Nephron progenitor cell (in vitro differentiated cells): ENCODE data around the gene ZFP62.

Source experiments
- DNase-seq: peaks from one replicate; pipeline ENCODE4 v3.0.0; 2021
- H3K27ac Mint-ChIP-seq: 2 replicates; pipeline ENCODE4 v1.8.0; 2021; ENCODE audit warnings: mild to moderate bottlenecking, moderate library complexity, mixed read lengths
- H3K27me3 Mint-ChIP-seq: 2 replicates; pipeline ENCODE4 v1.8.0; 2021; ENCODE audit warnings: mild to moderate bottlenecking, low read depth, mixed read lengths; ENCODE audit not compliant: poor library complexity
- H3K36me3 Mint-ChIP-seq: 2 replicates; pipeline ENCODE4 v1.8.0; 2021; ENCODE audit warnings: low read depth, mixed read lengths
- H3K4me1 Mint-ChIP-seq: 2 replicates; pipeline ENCODE4 v1.8.0; 2021; ENCODE audit warnings: mixed read lengths
- H3K4me3 Mint-ChIP-seq: 2 replicates; pipeline ENCODE4 v1.8.0; 2021; ENCODE audit warnings: mild to moderate bottlenecking, moderate library complexity, mixed read lengths
- H3K9me3 Mint-ChIP-seq: 2 replicates; pipeline ENCODE4 v1.8.0; 2021; ENCODE audit warnings: mild to moderate bottlenecking, moderate library complexity, mixed read lengths
- CTCF ChIP-seq: fragments of 200-600 bp; sonication (generic); IDR thresholded peaks from 2 replicates; pipeline ENCODE4 v1.5.0; 2021; ENCODE audit warnings: antibody characterized with exemption

Gene ZFP62

GRCh38 chr5:180848878-180849277, 12.2 kb downstream of the ZFP62 start:
- H3K27me3 Mint-ChIP-seq: peaks cover 12% of the 10 kb centered on the region
- peaks cover 98% of the 10 kb centered on the region for H3K9me3 Mint-ChIP-seq
- TF ChIP-seq CTCF: no peak
- H3K36me3 Mint-ChIP-seq: peaks cover 99% of the 10 kb centered on the region
- no peaks in the 10 kb centered on the region for H3K4me1 Mint-ChIP-seq
- H3K4me3 Mint-ChIP-seq: no peak overlapping the region
- H3K27ac Mint-ChIP-seq: no peak overlapping the region
- no peak for DNase-seq

- no peak for TF ChIP-seq CTCF
- no peaks in the 10 kb centered on the region for H3K4me1 Mint-ChIP-seq
- no peak overlapping the region for H3K4me3 Mint-ChIP-seq
- H3K36me3 Mint-ChIP-seq: peaks cover 99% of the 10 kb centered on the region
- DNase-seq: no peak
- peaks cover 12% of the 10 kb centered on the region for H3K27me3 Mint-ChIP-seq
- H3K27ac Mint-ChIP-seq: no peak overlapping the region
- H3K9me3 Mint-ChIP-seq: peaks cover 97% of the 10 kb centered on the region
These were observed 12.8 kb downstream of the ZFP62 start for GRCh38 chr5:180848265-180848664.

- no peak overlapping the region for H3K27ac Mint-ChIP-seq
- H3K9me3 Mint-ChIP-seq: peaks cover 94% of the 10 kb centered on the region
- peaks cover 96% of the 10 kb centered on the region for H3K36me3 Mint-ChIP-seq
- peaks cover 12% of the 10 kb centered on the region for H3K27me3 Mint-ChIP-seq
- H3K4me3 Mint-ChIP-seq: no peak overlapping the region
- no peak for TF ChIP-seq CTCF
- no peak for DNase-seq
- H3K4me1 Mint-ChIP-seq: no peaks in the 10 kb centered on the region
These were observed 14.1 kb downstream of the ZFP62 start for GRCh38 chr5:180847026-180847425.

- DNase-seq: no peak
- Mint-ChIP-seq H3K4me3 (no peak overlapping the region), H3K27ac (no peak overlapping the region), H3K9me3 (peaks cover 84% of the 10 kb centered on the region), H3K36me3 (peaks cover 86% of the 10 kb centered on the region), H3K27me3 (peaks cover 10% of the 10 kb centered on the region), H3K4me1 (no peaks in the 10 kb centered on the region)
- no peak for TF ChIP-seq CTCF
These were observed 16.2 kb downstream of the ZFP62 start for GRCh38 chr5:180844858-180845257.

GRCh38 chr5:180844432-180844831, 16.6 kb downstream of the ZFP62 start:
- TF ChIP-seq CTCF: no peak
- Mint-ChIP-seq H3K9me3 (peaks cover 84% of the 10 kb centered on the region), H3K27me3 (peaks cover 7% of the 10 kb centered on the region), H3K27ac (no peak overlapping the region), H3K4me1 (no peaks in the 10 kb centered on the region), H3K4me3 (no peak overlapping the region), H3K36me3 (peaks cover 86% of the 10 kb centered on the region)
- no peak for DNase-seq

GRCh38 chr5:180839935-180840334, 21.1 kb downstream of the ZFP62 start:
- Mint-ChIP-seq H3K4me1 (no peaks in the 10 kb centered on the region), H3K27ac (no peak overlapping the region), H3K36me3 (peaks cover 61% of the 10 kb centered on the region), H3K9me3 (peaks cover 50% of the 10 kb centered on the region), H3K4me3 (no peak overlapping the region), H3K27me3 (peaks cover 9% of the 10 kb centered on the region)
- TF ChIP-seq CTCF: no peak
- DNase-seq: no peak
